Measurements from ENCODE around the gene F2R. TPM values are rescaled to one million over a fixed set of nuclear protein-coding genes. Genes with fewer than 3 reads are reported as not detected.

F2R gene
- total RNA-seq, 1 donor from 2014 or later: 53.8 TPM

DNA sequence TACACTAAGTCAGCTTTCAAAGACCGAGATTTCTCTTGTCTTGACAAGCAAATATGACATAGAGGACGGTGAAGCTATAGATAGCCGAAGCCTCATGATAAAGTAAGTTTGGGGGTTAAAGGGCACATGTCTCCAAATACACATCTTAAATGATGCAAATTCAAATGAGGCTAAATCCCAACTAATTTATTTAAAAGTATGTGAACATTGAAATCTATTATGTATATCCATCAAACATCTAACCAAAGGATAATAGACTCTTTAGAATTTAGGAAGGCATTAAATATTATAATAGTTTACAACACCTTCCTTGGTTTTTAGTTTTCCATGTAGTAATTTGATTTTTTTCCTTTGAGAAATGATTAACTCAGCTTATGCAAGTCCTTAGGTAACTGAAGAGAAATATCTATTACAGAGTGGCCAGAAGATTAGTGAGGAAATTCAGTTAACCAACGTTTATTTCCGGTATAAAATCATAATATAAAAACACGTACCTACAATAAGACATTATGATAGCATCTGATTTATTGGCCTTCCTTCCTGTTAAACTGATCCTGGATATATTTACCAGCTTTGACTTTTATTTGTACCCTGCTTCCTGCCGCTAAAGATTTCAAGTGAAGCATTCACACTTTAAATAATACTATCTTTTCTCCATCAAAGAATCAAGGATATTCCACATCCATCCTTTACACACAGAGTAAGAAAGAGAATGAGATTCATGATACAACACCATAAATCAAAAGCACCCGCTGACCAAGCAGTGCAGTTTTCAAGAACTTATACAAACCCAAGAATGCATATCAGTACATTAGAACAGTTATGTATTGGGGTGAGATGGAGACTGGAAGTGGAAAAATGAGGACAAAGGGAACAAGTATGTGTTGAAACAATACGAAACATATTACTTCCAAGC is 31.9 kb upstream of the F2R start:
- H3K4me2 ChIP-seq: no peak overlapping the region
- Mint-ChIP-seq H3K27ac (no peak overlapping the region), H3K27me3 (ENCODE audit: insufficient read depth, low read depth) (no peaks in the 10 kb centered on the region), H3K9me3 (peaks cover 6% of the 10 kb centered on the region), H3K36me3 (peaks cover 22% of the 10 kb centered on the region), H3K4me1 (no peaks in the 10 kb centered on the region), H3K4me3 (no peak overlapping the region)
- no peak overlapping the region for H3K9ac ChIP-seq
- no peak for DNase-seq (ENCODE audit: low spot score)
- no peak overlapping the region for H3K27ac ChIP-seq
- no peaks in the 10 kb centered on the region for H3F3A ChIP-seq (ENCODE audit: low read depth)
- no peaks in the 10 kb centered on the region for H3K9me3 ChIP-seq (ENCODE audit: low read depth)
- no peaks in the 10 kb centered on the region for H3K79me2 ChIP-seq (ENCODE audit: low read depth)
- TF ChIP-seq EZH2phosphoT487 (IDR thresholded peaks at IDR 0.05) (no peak), EZH2 (IDR thresholded peaks at IDR 0.05) (no peak)
- TF ChIP-seq, protein P1, sequence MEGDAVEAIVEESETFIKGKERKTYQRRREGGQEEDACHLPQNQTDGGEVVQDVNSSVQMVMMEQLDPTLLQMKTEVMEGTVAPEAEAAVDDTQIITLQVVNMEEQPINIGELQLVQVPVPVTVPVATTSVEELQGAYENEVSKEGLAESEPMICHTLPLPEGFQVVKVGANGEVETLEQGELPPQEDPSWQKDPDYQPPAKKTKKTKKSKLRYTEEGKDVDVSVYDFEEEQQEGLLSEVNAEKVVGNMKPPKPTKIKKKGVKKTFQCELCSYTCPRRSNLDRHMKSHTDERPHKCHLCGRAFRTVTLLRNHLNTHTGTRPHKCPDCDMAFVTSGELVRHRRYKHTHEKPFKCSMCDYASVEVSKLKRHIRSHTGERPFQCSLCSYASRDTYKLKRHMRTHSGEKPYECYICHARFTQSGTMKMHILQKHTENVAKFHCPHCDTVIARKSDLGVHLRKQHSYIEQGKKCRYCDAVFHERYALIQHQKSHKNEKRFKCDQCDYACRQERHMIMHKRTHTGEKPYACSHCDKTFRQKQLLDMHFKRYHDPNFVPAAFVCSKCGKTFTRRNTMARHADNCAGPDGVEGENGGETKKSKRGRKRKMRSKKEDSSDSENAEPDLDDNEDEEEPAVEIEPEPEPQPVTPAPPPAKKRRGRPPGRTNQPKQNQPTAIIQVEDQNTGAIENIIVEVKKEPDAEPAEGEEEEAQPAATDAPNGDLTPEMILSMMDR (IDR thresholded peaks at IDR 0.05): no peak
- H3K4me3 ChIP-seq: no peak overlapping the region
- H3K36me3 ChIP-seq: no peaks in the 10 kb centered on the region
- H2AFZ ChIP-seq (replicated peaks): no peak overlapping the region
- H4K20me1 ChIP-seq (ENCODE audit: low read depth): no peaks in the 10 kb centered on the region
- no peaks in the 10 kb centered on the region for H3K27me3 ChIP-seq
- H3K4me1 ChIP-seq: no peaks in the 10 kb centered on the region

DNA sequence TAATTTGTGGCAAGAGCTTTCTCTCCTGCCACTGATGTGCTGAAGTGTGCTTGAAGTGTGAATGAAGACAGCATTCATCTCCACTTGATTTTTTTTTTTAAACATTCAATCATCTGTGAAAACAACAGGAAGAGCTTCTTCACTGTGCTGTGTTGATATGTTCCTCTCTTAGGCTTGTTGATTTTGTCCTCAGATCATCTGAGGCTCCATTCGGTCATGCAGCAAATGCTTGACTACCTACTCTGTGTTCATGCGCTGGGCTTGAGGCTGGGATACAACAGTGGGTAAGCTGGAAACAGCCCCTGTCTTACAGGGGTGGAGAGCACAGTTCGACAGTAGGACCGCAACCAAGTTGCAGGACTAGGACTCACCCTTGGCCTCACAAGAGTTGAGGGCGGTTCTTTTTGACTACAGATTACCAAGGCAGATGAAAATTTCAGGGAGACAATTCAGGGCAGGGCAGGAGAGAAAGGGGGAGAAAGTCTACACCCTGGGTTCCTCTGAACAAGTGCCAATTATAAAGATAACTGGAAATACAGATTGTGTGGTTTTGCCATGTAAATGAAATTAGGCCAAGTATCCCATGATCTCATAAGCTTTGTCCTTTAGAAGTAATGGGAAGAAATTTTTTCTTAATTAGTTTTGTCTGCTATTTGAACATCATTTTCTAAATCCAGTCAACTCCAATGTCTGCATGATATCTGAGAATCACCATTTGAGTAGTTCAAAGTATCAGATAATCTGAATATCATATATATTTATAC is 31.0 kb upstream of the F2R start:
- no peak overlapping the region for H3K4me3 ChIP-seq
- no peaks in the 10 kb centered on the region for H3K27me3 Mint-ChIP-seq (ENCODE audit: insufficient read depth, low read depth)
- no peak for DNase-seq (ENCODE audit: low spot score)
- H3K9ac ChIP-seq: no peak overlapping the region
- H3K27me3 ChIP-seq: no peaks in the 10 kb centered on the region
- H3K4me3 Mint-ChIP-seq: no peak overlapping the region
- H3F3A ChIP-seq (ENCODE audit: low read depth): no peaks in the 10 kb centered on the region
- H3K4me2 ChIP-seq: no peak overlapping the region
- H3K4me1 Mint-ChIP-seq: peaks cover 1% of the 10 kb centered on the region
- no peak overlapping the region for H2AFZ ChIP-seq (replicated peaks)
- H3K27ac Mint-ChIP-seq: no peak overlapping the region
- no peak for TF ChIP-seq EZH2 (IDR thresholded peaks at IDR 0.05)
- no peak for TF ChIP-seq EZH2phosphoT487 (IDR thresholded peaks at IDR 0.05)
- TF ChIP-seq, protein P1 (IDR thresholded peaks at IDR 0.05): no peak
- peaks cover 6% of the 10 kb centered on the region for H3K9me3 Mint-ChIP-seq
- H4K20me1 ChIP-seq (ENCODE audit: low read depth): no peaks in the 10 kb centered on the region
- H3K4me1 ChIP-seq: no peaks in the 10 kb centered on the region
- H3K79me2 ChIP-seq (ENCODE audit: low read depth): no peaks in the 10 kb centered on the region
- no peaks in the 10 kb centered on the region for H3K36me3 ChIP-seq
- no peaks in the 10 kb centered on the region for H3K9me3 ChIP-seq (ENCODE audit: low read depth)
- H3K27ac ChIP-seq: no peak overlapping the region
- H3K36me3 Mint-ChIP-seq: peaks cover 24% of the 10 kb centered on the region

DNA sequence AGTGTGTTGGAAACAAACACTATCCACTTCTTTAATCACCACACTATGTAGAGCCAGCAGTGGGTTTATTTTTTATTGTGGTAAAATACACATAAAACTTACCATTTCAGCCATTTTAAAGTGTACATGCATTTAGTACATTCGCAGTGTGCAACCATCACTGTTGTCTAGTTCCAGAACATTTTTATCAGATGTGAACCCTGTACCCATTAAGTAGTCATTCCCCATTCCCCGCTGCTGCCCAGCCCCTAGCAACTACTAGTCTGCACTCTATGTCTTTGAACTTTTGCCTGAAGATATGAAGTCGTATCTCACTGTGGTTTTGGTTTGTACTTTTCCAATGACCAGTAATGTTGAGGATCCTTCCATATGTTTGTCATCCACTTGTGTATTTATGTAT is 30.2 kb upstream of the F2R start:
- Histone ChIP-seq H3F3A (ENCODE audit: low read depth) (no peaks in the 10 kb centered on the region), H3K27ac (no peak overlapping the region), H3K27me3 (no peaks in the 10 kb centered on the region), H3K4me1 (no peaks in the 10 kb centered on the region), H2AFZ (replicated peaks) (no peak overlapping the region), H3K4me2 (no peak overlapping the region), H3K79me2 (ENCODE audit: low read depth) (no peaks in the 10 kb centered on the region), H3K36me3 (no peaks in the 10 kb centered on the region), H3K9me3 (ENCODE audit: low read depth) (no peaks in the 10 kb centered on the region), H3K9ac (no peak overlapping the region), H4K20me1 (ENCODE audit: low read depth) (no peaks in the 10 kb centered on the region), H3K4me3 (no peak overlapping the region)
- H3K4me3 Mint-ChIP-seq: no peak overlapping the region
- TF ChIP-seq EZH2 (IDR thresholded peaks at IDR 0.05) (no peak), EZH2phosphoT487 (IDR thresholded peaks at IDR 0.05) (no peak)
- TF ChIP-seq, protein P1 (IDR thresholded peaks at IDR 0.05): no peak
- peaks cover 5% of the 10 kb centered on the region for H3K4me1 Mint-ChIP-seq
- H3K27ac Mint-ChIP-seq: no peak overlapping the region
- peaks cover 26% of the 10 kb centered on the region for H3K36me3 Mint-ChIP-seq
- H3K27me3 Mint-ChIP-seq (ENCODE audit: insufficient read depth, low read depth): no peaks in the 10 kb centered on the region
- DNase-seq (ENCODE audit: low spot score): no peak
- H3K9me3 Mint-ChIP-seq: peaks cover 6% of the 10 kb centered on the region
